GF-D8 (cell line): ENCODE results near the gene CBX3.
"Not testable (repeated sequence)": the region's sequence is repeated elsewhere in the genome, so short reads cannot be mapped to it uniquely, and the experiment has no call there.

Experiments used
- DNase-seq: peaks from one replicate; lab custom pipeline; 2025; lab: John Stamatoyannopoulos, UW

Gene CBX3

DNA sequence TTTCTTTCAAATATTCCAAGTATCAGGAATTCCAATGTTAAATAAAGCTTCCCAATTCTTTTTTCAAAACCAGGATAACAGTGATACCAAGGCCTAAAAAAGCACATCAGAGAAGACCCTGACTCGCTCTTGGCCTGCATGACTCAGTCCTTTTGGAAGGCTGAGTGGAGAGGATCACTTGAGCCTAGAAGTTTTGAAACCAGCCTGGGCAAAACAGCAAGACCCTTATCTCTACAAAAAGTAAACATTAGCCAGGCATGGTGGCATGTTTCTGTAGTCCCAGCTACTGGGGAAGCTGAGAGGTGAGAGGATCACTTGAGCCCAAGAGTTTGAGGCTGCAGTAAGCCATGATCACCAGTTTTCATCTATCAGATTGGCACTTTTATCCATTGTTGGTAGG is 30.9 kb upstream of the CBX3 start:
- no peak for DNase-seq

DNA sequence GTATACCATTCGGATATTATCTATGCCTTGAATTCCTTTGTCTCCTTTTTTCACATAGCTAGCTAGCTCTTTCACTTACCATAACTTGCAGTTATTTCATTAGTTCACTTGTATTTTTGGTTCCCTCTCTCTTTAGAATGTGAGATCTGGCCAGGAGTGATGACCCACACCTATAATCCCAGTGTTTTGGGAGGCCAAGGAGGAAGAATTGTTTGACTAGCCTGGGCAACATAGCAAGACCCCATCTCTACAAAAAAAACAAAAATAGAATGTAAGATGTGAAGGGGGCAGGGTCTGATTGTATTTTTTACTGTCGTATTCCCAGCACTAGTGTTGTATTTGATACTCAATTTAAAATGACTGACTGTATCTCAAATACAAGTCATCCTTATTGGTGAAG is 29.9 kb upstream of the CBX3 start:
- DNase-seq, result no peak

DNA sequence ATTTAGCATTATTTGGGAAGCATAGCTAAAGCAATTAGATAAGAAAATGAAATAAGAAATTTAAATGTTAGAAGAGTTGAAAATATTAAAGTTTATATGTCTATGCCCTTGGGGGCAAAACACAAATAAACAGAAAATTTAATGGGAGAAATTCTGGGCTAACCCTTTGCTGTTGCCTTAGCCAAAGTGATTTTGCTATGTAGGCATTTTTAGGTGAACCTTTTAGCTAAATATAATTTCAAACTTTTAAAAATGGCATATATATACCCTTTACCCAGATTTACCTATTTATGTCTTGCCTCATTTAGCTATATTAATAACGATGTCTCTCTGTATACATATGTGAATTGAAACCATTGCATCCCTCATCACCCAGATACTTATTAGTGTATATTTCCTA is 29.5 kb upstream of the CBX3 start:
- DNase-seq, result no peak

DNA sequence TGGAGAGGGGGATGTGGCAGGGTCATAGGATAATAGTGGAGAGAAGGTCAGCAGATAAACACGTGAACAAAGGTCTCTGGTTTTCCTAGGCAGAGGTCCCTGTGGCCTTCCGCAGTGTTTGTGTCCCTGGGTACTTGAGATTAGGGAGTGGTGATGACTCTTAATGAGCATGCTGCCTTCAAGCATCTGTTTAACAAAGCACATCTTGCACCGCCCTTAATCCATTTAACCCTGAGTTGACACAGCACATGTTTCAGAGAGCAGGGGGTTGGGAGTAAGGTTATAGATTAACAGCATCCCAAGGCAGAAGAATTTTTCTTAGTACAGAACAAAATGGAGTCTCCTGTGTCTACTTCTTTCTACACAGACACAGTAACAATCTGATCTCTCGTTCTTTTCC is 25.6 kb upstream of the CBX3 start:
- DNase-seq, result not testable (repeated sequence)

DNA sequence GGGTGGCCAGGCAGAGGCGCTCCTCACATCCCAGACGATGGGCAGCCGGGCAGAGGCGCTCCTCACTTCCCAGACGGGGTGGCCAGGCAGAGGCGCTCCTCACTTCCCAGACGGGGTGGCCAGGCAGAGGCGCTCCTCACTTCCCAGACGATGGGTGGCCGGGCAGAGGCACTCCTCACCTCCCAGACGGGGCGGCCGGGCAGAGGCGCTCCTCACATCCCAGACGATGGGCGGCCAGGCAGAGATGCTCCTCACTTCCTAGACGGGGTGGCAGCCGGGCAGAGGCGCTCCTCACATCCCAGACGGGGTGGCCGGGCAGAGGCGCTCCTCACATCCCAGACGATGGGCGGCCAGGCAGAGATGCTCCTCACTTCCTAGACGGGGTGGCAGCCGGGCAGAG is 24.8 kb upstream of the CBX3 start:
- DNase-seq, result not testable (repeated sequence)

DNA sequence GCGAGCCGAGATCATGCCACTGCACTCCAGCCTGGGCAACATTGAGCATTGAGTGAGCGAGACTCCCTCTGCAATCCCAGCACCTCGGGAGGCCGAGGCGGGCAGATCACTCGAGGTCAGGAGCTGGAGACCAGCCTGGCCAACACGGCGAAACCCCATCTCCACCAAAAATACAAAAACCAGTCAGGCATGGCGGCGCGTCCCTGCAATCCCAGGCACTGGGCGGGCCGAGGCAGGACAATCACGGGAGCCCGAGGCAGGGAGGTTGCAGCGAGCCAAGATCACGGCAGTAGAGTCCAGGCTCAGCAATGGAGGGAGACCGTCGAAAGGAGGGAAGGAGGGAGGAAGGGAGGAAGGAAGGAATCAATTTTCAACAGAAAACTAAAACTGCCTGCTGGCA is 24.3 kb upstream of the CBX3 start:
- not testable (repeated sequence) for DNase-seq

DNA sequence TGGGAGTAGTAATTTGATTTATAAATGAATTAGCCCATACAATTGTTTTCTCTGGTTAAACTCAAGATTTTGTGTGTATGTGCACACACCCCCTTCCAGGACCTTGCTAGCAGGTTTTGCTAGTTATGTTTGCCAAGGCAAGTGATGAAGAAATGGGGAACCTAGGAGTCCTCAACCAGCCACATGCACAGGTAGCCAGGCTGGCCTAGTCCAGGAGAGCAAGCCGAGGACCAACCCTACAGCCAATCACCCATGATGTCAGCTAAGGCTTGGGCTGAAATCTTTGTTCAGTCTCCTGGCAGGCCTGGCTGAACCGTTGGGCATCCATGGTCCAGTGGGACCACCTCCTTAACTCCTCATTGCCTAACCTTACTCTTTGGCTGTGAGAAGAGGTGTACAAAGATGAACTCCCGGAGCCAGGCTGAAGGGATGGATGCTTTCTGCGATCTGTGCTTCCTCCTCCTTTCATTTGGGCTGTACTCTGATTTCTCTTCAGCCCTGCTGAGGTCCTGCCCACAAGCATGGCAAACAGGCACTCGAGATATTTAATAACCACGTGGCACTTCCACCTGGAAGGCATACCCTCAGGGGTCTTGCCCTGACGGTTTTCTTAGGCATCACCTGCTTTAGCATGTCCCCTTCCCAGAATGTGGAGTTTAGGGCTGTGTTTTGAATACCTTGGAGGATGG is 23.1 kb upstream of the CBX3 start:
- DNase-seq, result no peak

DNA sequence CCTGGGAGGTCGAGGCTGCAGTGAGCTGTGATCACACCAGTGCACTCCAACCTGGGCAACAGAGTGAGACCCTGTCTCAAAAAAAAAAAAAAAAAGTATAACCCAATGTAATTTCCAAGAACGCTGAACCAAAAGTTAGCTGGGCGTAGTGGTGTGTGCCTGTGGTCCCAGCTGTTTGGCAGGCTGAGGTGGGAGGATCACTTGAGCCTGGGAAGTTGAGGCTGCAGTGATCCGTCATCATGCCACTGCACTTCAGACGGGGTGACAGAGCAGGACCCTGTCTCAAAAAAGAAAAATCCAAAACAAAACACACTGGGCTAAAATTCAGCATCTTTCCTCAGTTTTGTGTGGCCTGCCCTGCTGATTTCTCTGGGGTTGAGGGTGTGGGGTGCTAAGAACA is 22.1 kb upstream of the CBX3 start:
- no peak for DNase-seq

DNA sequence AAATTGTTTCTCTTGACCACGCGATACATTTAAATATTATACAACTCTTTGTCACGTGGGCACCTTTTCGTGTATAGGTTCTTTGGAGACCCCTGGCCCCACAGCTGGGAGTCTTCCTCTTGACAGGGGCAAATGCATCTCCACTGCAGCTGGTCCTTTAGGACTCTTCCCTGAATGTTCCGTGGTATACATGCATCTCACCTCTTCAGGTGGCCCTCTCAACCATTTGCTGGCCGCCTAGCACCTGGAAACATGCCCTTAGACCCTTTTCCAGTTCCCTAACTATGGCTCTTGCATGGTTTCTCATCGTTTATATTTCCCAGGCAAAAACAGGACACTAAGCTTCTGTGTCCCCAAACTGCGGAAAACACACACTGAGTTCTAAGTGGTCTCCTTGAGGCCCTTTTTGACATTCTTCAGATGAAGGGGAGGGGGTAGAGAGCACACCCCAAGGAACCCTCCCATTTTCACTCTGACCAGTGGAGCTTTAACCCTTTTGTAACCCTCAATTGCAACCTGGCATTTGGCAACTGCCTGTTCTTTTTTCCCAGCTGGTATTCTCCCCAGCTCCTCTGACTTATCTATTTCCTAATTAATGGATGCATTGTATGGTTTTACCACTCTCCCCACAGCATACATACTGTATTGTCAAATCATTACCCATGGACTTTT is 21.6 kb upstream of the CBX3 start:
- no peak for DNase-seq

DNA sequence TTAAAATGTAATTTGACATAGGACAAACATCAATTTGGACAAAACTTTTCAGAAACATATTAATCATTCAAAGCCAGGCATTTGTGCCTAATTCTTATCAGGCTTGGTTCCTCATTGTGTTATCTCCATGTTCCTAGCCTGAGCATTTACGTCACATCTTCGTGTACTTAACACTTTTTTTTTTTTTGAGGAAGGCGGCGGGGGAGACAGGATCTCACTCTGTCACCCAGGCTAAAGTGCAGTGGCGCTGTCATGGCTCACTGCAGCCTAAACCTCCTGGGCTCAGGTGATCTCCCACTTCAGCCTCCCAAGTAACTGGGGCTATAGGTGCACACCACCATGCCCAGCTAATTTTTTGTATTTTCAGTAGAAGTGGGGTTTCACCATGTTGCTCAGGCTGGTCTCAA is 20.8 kb upstream of the CBX3 start:
- DNase-seq, result no peak

DNA sequence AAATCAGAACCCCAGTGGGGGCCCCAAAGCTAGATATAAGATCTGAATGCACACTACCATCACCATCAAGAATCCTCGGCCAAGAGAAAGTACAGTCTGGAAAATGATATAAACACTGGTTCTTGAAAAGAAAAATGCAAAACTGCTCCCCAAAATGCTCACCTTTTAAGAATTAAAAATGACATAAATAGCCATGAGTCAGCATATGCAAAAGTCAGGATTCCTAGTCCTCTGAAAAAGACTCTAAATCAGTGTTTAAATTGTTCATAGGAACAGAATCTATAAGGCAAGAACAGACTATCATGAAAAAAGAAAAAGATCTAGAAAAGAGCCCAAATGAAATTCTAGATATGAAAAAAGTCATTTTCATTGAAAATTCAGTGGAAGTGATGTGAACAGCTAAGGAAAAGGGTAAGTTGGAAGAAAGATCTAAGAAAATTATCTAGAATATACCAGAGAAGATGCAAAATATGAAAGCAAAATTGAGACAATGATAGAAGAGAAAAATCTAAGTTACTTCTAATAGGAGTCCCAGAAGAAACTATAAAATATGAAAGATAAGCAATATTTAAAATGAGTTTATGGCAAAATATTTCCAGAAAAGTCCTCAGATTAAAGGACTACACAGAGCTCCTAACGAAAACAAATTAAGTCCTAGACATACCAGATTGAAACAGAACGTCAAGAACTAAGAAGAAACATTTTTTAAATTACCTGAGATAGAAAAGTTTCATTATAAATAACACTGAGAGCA is 19.9 kb upstream of the CBX3 start:
- no peak for DNase-seq

DNA sequence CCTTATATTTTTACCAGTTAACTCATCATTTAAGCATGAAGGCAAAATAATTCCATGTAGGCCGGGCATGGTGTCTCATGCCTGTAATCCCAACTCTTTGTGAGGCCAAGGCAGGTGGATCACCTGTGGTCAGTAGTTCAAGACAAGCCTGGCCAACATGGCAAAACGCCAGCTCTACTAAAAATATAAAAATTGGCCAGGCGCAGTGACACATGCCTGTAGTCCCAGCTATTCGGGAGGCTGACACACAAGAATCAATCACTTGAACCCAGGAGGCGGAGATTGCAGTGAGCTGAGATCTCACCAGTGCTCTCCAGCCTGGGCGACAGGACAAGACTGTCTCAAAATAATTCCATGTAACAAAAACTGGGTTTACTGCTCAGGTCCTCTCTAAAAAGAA is 19.3 kb upstream of the CBX3 start:
- DNase-seq, result no peak

DNA sequence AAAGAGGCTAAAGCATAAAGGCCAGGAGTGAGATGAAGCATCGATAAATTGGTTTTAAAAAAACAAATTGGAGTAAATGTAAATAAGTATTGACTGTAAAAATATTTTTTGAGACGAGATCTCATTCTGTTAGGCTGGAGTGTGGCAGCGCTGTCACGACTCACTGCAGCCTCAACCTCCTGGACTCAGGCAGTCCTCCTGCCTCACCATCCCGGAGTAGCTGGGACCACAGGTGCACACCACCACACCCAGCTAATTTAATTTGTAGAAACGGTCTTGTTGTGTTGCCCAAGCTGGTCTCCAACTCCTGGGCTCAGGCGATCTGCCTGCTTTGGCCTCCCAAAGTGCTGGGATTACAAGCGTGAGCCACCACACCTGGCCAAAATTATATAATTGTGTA is 18.8 kb upstream of the CBX3 start:
- no peak for DNase-seq

DNA sequence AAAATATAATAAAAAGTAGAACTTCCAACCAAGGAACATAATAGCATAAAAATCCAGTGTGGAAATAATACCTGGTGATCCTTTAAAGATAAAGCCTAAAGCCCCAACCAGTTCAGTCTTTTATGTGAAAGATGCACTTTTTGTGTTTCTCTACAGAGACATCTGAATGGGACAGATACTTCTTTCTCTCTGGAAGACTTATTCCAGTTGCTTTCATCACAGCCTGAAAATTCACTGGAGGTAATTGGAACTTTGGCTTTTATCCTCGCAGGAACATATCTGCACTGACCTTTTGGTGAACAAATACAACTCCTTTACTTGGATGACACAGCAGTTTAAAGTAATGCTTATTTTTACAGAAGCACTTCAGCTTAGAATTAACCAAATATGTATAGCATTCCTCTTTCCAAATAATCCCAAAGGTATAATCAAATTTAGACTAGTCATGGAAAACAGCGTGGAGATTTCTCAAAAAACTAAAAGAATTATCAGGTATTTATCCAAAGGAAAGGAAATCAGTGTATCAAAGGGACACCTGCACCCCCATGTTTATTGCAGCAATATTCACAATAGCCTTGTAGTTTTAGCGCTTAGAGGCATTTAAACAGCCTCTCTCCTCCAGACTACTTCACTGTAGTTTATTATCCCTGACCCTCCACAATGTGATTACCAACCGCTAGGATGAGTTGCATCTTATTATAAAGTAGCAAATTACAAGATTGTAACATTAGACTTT is 17.8 kb upstream of the CBX3 start:
- DNase-seq, result no peak

DNA sequence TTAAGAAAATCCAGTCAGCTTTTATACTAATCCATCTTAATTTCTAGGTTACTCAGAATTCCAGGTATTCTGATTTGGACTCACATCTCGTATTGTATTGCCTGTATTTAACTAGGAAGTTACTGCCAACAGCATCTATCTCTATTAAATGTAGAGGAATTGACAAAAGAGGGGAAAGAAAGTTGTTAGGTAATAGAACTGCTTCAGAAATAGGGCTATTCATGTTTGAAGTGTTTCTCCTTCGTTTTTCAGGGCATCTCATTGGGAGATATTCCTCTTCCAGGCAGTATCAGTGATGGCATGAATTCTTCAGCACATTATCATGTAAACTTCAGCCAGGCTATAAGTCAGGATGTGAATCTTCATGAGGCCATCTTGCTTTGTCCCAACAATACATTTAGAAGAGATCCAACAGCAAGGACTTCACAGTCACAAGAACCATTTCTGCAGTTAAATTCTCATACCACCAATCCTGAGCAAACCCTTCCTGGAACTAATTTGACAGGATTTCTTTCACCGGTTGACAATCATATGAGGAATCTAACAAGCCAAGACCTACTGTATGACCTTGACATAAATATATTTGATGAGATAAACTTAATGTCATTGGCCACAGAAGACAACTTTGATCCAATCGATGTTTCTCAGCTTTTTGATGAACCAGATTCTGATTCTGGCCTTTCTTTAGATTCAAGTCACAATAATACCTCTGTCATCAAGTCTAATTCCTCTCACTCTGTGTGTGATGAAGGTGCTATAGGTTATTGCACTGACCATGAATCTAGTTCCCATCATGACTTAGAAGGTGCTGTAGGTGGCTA is 17.1 kb upstream of the CBX3 start:
- DNase-seq, result not testable (repeated sequence)

DNA sequence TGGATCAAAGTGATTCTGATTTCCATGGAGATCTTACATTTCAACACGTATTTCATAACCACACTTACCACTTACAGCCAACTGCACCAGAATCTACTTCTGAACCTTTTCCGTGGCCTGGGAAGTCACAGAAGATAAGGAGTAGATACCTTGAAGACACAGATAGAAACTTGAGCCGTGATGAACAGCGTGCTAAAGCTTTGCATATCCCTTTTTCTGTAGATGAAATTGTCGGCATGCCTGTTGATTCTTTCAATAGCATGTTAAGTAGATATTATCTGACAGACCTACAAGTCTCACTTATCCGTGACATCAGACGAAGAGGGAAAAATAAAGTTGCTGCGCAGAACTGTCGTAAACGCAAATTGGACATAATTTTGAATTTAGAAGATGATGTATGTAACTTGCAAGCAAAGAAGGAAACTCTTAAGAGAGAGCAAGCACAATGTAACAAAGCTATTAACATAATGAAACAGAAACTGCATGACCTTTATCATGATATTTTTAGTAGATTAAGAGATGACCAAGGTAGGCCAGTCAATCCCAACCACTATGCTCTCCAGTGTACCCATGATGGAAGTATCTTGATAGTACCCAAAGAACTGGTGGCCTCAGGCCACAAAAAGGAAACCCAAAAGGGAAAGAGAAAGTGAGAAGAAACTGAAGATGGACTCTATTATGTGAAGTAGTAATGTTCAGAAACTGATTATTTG is 16.3 kb upstream of the CBX3 start:
- DNase-seq, result no peak

DNA sequence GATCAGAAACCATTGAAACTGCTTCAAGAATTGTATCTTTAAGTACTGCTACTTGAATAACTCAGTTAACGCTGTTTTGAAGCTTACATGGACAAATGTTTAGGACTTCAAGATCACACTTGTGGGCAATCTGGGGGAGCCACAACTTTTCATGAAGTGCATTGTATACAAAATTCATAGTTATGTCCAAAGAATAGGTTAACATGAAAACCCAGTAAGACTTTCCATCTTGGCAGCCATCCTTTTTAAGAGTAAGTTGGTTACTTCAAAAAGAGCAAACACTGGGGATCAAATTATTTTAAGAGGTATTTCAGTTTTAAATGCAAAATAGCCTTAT is 15.7 kb upstream of the CBX3 start:
- no peak for DNase-seq

DNA sequence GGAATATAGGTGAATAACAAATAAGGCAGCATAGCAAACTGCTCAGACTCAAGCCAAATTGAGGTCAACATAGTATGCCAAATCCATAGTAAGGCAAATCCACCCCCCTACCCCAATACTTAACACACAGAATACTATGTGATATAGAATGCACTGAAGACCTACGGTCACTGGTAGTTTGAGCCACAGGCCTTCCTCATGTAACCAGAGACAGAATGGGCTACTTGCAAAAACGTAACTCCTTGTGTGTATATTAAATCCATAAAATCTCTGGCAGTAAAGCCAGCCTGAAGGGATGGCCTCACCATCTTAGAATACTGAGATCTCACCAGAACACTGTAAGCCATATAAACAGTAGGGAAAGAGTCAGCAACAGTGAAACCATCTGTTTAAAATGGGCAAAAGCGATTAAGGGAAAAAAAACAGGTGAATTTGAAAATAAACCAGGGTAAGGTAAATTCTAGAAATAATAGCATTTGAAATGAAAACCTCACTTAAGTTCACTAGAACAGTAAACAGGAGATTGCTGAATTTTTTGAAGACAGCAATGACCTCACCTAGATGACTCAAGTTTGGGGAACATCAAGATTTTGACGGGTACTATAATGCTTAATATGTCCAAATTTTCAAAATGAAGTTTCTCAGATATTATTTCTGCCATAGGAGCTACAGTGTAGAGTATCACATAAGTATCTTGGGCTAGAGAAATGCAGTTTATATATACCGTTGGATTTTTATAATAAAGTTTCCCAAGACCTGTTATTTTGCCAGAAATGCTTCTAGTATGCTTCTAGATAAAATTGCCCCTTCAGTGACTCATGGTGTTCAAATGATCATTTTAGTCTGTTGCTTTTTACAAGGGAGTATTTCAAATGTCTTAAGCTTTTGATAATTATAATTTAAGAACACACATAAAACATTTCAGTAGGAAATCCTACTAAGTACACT is 14.9 kb upstream of the CBX3 start:
- no peak for DNase-seq

DNA sequence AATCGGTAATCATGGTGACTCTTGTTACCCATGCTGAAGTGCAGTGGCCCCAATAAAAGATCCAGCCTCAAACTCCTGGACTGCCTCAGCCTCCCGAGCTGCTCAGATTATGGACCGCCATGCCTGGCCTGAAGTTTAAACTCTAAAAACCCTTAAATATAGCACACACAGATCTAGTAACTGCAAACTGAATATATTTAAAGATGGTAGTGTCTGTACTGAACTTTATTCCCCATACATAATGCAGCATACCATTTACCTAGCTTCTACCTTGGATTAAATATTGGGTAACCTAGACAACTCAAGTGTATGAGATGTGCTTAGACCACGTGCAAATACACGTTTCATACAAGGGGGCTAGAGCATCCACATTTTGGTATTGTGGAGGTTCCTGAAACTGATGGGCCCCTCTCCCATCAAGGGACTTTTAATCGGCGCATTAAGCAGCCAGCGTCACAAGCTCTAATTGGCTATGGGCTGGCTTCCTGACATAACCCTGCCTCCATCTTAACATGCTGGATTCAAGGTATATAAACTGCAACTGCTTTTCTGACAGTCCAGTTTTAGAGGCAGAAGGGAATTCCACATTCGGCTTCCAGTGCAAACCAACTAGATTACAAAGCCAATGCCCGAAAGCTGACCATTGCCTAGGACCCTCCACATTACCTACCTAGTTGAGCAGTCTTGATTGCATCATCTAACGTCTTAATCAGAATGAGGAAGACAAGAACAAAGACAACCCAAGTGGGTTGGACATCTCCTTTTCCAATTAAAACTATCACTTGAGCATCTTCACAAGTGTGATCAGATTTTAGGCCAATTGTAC is 14.0 kb upstream of the CBX3 start:
- peak; percentile 39 for DNase-seq
